GM18526 (cell line): ENCODE measurements around the gene CRLF2.

Source experiments
- POLR2A ChIP-seq: IDR thresholded peaks from 3 replicates; pipeline ENCODE4 v1.6.1; 2011; ENCODE audit not compliant: insufficient read length; ENCODE audit errors: extremely low read depth

CRLF2 gene

DNA sequence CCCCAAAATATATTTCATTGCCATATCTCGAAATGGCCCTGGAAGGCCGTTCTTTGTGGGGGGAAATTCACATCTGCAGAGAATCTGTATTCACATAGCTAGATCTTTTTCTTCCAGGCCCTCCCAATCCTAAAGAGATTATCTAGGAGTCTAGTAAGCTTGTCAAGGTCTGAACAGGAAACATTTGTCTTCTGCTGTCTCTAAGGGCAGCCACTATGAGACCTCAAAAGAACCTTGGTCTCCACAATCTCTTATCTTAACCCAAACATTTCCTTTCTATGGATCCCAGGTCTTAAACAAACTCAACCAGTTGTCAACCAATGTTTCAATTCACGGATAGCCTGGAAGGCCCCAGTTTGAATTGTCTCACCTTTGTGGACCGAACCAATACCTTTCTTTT is 45.0 kb downstream of the CRLF2 start:
- TF ChIP-seq POLR2A: no peak

DNA sequence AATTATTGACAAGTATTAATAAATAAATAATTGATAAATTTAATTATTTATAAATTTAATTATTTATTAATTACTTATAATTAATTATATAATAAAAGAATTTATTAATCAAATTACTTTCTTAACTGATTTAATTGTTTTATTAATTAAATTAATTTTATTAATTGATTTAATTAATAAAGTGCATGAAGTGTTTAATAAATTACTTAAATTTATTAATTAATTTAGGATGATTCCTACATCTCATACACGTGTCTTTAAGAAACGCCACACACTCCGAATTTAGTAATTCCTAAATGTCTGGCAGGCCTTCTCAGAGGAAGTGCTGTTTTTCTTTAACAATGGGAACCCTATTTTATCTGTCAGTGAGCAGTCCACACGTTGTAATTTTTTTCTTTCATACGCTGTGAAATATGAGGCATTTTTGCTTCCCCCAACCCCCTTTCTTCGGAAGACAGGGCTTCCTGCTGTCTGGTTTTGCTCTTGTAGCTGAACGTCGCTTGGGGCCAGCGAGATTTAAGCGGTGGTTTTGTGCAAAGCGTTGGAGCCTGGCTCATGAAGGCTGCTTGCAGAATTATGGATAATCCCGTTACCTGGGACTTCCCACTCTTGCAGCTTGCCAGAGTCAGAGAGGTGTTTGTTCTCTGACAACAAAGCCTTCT is 46.8 kb downstream of the CRLF2 start:
- no peak for TF ChIP-seq POLR2A

DNA sequence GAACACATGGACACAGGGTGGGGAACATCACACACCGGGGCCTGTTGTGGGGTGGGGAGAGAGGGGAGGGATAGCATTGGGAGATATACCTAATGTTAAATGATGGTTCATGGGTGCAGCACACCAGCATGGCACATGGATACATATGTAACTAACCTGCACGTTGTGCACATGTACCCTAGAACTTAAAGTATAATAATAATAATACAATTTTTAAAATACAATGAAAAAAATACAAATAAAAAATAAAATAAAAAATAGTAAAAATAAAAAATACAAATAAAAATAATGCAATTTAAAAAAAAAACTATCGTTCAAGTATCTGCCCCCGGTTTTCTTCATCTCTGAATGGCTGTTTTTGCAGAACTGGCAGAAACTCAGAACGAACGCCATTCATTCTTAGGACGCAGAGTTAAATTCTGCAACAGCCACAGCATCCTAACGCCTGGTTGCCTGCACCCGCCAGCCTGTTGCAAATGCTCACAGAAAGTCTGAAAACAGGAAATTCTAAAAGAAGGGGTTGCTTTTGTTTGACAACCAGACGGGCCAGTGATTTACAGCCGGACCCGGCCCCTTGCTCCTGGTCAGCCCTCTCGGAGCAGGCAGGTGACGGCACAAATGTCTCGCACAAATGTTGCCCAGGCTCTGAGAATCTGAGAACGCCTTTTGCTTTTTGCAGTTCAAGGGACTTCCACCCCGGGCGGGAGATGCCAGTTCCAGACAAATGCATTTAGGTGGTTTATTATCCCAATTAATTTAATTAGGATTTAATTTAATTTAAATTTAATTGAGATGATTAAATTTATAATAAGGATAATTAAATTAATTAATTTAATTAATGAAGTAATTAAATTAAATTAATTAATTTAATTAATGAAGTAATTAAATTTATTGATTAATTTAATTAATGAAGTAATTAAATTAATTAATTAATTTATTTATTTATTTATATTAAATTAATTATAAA is 47.8 kb downstream of the CRLF2 start:
- TF ChIP-seq POLR2A: no peak

DNA sequence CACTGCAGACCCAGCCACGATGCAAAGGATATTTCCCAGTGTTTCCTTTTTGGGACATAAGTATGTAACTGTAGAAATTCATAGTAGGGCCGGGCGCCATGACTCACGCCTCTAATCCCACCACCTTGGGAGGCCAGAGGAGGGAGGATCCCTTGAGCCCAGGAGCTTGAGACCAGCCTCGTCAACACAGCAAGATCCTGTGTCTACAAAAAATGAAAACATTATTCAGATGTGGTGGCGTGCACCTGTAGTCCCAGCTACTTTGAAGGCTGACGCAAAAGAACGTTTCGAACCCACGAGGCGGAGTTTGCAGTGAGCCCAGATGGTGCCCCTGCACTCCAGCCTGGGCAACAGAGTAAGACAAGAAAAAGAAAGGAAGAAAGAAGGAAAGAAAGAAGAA is 49.2 kb downstream of the CRLF2 start:
- no peak for TF ChIP-seq POLR2A

DNA sequence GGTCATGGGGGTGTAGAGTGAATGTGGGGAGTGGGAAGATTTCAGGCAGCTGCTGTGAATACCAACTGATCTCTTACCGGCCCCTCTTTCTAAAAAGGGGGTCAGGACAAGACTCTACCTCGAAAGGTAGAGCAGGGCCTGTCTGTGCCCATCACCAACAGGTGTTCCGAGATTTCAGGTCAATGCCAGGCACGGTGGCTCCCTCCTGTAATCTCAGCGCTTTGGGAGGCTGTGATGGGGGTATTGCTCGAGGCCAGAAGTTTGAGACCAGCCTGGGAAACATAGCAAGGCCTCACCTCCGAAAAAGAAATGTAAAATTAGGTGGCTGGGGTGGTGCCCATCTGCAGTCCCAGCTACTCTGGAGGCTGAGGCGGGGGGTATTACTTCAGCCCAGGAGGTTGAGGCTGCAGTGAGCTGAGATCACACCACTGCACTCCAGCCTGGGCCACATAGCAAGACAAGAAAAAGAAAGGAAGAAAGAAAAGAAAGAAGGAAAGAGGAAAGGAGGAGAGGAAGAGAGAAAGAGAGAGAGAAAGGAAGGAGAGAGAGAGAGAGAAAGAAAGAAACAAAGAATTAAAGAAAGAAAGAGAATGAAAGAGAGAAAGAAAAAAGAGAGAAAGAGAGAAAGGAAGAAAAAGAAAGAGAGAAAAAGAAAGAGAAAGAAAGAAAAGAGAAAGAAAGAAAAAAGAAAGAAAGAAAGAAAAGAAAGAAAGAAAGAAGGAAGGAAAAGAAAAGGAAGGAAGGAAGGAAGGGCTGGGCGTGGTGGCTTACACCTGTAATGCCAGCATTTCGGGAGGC is 50.1 kb downstream of the CRLF2 start:
- no peak for TF ChIP-seq POLR2A

DNA sequence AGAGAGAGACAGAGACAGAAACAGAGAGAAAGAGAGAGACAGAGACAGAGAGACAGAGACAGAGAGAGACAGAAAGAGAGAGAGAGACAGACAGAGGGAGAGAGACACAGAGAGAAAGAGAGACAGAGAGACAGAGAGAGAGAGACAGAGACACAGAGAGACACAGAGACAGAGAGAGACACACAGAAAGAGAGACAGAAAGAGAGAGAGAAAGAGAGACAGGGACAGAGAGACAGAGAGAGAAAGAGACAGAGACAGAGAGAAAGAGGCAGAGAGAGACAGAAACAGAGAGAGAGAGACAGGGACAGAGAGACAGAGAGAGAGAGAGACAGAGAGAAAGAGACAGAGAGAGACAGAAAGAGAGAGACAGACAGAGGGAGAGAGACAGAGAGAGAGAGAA is 52.9 kb downstream of the CRLF2 start:
- TF ChIP-seq POLR2A: no peak

DNA sequence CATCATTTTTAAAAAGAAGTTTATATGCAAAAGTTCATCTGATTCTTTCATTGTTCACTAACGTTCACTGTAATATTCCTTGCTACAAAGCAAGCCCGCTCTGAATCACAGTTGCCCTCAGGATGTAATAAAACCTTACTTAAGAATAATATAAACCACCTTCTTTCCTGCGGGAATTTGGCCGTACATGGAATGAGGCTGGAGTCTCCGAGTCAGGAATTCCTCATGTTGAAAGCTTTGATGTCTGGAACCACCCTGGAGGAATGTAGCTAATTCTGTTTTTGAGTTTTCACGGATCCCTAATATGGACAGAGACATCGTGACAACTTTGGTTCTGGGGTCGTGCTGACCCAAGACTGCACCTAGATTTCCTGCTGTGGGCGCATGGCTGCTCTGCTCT is 58.5 kb downstream of the CRLF2 start:
- no peak for TF ChIP-seq POLR2A

DNA sequence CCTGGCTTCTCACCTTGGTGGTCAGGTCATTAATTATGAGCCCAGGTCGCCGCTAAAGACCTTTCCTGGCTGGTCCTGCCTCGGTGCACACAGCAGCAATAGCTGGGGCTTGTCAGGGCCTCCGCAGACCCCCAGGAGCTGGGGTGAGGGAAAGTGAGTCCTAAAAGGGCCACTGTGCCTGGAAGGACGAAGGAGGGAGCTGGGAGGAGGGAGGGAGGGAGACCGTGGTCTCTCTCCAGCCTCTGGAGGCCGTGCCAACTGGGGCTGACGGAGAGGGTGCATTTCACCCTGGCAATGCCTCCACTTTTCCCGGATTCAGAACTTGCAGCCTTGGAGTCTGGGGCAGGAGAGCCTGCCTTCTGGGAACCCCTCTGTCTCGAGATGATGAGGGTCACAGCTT is 60.4 kb downstream of the CRLF2 start:
- TF ChIP-seq POLR2A: no peak

DNA sequence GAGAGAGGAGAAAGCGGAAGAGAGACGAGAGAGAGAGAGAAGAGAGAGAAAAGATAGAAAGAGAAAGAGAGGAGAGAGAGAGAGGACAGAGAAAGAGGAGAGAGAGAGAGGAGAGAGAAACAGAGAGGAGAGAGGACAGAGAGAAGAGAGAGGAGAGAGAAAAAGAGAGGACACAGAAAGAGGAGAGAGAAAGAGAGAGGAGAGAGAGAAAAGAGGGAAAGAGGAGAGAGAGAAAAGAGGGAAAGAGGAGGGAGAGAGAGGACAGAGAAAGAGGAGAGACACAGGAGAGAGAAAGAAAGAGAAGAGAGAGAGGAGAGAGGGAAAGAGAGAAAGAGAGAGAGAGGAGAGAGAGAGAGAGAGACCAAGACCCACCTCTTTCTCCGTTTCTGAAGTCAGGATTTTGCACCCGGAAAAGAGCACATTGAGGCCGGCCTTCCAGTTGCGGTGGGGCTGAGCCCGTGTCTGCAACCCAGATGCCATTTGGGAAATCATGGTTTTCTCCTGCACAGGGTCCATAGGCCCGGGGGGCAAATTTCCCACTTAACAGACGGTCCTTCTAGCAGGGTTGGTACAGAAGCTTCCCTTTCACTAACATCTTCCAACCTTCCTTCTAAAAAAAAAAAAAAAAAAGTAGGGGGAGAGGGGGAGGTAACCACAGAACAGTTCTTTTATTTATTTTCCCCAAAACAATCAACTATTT is 60.9 kb downstream of the CRLF2 start:
- no peak for TF ChIP-seq POLR2A

DNA sequence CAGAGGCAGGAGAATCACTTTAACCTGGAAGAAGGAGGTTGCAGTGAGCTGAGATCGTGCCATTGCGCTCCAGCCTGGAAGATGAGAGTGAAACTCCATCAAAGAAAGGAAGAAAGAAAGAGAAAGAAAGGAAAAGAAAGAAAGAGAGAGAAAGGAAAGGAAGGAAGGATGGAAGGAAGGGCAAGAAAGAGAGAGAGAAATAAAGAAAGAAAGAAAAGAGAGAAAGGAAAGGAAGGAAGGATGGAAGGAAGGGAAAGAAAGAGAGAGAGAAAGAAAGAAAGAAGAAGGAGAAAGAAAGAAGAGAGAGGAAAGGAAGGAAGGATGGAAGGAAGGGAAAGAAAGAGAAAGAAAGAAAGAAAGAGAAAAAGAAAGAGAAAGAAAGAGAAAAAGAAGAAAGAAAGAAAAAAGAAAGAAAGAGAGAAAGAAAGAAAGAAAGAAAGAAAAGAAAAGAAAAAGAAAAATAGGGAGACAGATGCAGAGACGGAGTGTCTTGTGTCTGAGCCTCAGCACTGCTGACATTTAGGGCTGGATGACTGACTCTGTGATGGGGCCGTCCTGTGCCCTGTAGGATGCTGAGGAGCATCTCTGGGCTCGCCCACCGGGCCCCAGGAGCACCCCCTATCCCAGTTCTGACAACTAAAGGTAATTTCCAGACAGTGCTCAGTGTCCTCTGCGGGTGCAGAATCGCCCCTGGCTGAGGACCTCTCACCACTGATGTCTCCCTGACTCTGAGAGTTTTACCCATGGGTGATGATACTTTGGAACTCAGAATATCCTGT is 61.7 kb downstream of the CRLF2 start:
- no peak for TF ChIP-seq POLR2A

DNA sequence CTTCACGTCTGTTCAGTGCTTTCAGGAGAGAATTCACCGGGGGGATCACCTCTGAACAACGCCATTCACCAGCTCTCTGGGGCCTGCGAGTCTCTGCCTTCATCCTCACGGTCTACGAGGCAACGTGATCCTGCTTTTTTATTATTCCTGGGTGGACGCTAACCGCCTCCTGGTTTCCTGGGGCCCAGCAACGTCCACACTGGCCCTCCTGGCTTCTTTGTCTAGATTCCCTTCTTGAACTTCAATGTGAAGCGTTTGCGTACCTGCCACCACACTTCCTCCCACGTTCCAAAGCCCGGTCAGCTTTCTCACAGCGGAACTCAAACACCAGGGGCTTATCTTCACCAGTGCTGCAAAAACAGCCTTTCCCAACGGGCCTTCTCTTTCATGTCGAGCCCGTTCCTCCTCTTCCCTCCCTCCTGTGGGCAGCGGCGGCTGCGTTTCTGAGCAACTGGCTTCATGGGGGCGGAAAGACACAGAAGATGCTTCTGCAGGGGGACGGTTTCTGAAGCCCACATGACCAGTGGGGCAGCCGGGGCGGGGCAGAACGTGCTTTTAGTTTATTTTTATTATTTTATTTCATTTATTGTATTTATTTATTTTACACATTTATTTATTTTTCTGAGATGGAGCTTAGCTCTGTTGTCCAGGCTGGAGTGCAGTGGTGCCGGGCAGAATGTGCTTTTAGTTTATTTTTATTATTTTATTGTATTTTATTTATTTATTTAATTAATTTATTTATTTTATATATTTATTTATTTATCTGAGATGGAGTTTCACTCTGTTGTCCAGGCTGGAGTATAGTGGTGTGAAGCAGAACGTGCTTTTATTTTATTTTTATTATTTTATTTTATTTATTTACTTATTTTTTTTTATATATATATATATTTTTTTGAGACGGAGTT is 64.6 kb downstream of the CRLF2 start:
- no peak for TF ChIP-seq POLR2A

DNA sequence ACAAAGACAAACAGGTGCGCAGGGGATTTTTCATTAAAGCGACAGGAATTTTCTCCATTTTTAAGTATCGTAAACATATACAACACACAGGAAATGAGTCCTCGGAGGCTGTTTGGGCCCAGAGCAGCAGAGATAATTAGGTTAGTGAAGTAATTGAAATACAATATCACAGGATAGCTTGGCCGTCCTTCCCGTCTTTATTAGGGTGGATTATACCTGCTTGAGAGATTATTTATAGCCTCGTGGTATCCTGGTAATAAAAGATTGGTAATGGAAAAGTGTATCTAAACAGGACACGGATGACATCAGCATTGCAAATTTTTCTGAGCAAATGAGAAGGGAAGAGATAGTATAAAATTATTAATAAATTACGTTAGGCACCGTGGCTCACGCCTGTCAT is 68.2 kb downstream of the CRLF2 start:
- TF ChIP-seq POLR2A: no peak
